RWPE1 (cell line): ENCODE results near the gene CATSPERB.
A peak's percentile ranks its signal among the peaks of the same experiment; 100 is the strongest.
"Not testable (repeated sequence)": the region's sequence is repeated elsewhere in the genome, so short reads cannot be mapped to it uniquely, and the experiment has no call there.

Experiments used
- CTCF ChIA-PET: fragments of 350-600 bp; sonication (Branson Sonifier 250); formaldehyde crosslinking; extraction: SDS; loops from one replicate; lab custom pipeline; 2021; lab: Yijun Ruan, JAX
- POLR2A ChIA-PET: fragments of 400-600 bp; formaldehyde crosslinking; extraction: SDS; loops from one replicate; lab custom pipeline; 2020; ENCODE audit warnings: antibody characterized with exemption; ENCODE audit not compliant: low non-redundant PET; lab: Yijun Ruan, JAX
- DNase-seq: peaks from one replicate; pipeline ENCODE4 v3.0.0; 2012; ENCODE audit warnings: low spot score
- H3K27ac ChIP-seq: fragments of 450-650 bp; 2 replicates; pipeline ENCODE4 v1.5.1; 2017
- CTCF ChIP-seq: fragments of 450-650 bp; conservative IDR thresholded peaks from 2 replicates; pipeline ENCODE4 v1.5.1; 2017; ENCODE audit warnings: low read depth, mild to moderate bottlenecking

Gene CATSPERB

GRCh38 chr14:91714805-91715204 is 17.1 kb downstream of the CATSPERB start:
- CTCF ChIA-PET, result no interaction called here
- no peak for TF ChIP-seq CTCF
- POLR2A ChIA-PET, result no interaction called here
- DNase-seq, result no peak
- H3K27ac ChIP-seq, result no peak overlapping the region

- POLR2A ChIA-PET, result no interaction called here
- TF ChIP-seq CTCF, result no peak
Measured at GRCh38 chr14:91708795-91709194, 23.1 kb downstream of the CATSPERB start.

GRCh38 chr14:91706996-91707395 is 24.9 kb downstream of the CATSPERB start:
- no peak for DNase-seq
- H3K27ac ChIP-seq, result no peak overlapping the region
- POLR2A ChIA-PET, result no interaction called here
- CTCF ChIA-PET, result no interaction called here
- TF ChIP-seq CTCF, result no peak

More at GRCh38 chr14:91708795-91709194, 23.1 kb downstream of the CATSPERB start:
- no peak for DNase-seq
- CTCF ChIA-PET, result interaction anchor here (0.7 kb wide), 1 partner anchor 41 kb away, joined by 4 read pairs; no protein-coding TSS in a partner anchor
- H3K27ac ChIP-seq, result no peak overlapping the region

- no peak for DNase-seq
- TF ChIP-seq CTCF, result no peak
- CTCF ChIA-PET, result interaction anchor here (0.7 kb wide), 2 partner anchors 250 to 268 kb away, joined by 3 to 6 read pairs; no protein-coding TSS in a partner anchor
- H3K27ac ChIP-seq, result no peak overlapping the region
- POLR2A ChIA-PET, result no interaction called here
Measured at GRCh38 chr14:91694643-91695042, 37.2 kb downstream of the CATSPERB start.

GRCh38 chr14:91693346-91693745 is 38.5 kb downstream of the CATSPERB start:
- ChIA-PET POLR2A (no interaction called here), CTCF (no interaction called here)
- peak; percentile 73 for DNase-seq
- no peak overlapping the region for H3K27ac ChIP-seq
- TF ChIP-seq CTCF, result no peak

- TF ChIP-seq CTCF, result no peak
- CTCF ChIA-PET, result no interaction called here
- H3K27ac ChIP-seq, result no peak overlapping the region
- POLR2A ChIA-PET, result no interaction called here
- DNase-seq, result no peak
Measured at GRCh38 chr14:91692075-91692474, 39.8 kb downstream of the CATSPERB start.

- ChIA-PET CTCF (no interaction called here), POLR2A (no interaction called here)
- no peak overlapping the region for H3K27ac ChIP-seq
- TF ChIP-seq CTCF, result no peak
- no peak for DNase-seq
Measured at GRCh38 chr14:91689608-91690007, 42.3 kb downstream of the CATSPERB start.

GRCh38 chr14:91687436-91687835 is 44.5 kb downstream of the CATSPERB start:
- POLR2A ChIA-PET, CTCF ChIA-PET, H3K27ac ChIP-seq, DNase-seq: not testable (repeated sequence)
